ENCODE measurements around the gene FCHSD2. TPM values are rescaled to one million over a fixed set of nuclear protein-coding genes. Genes with fewer than 3 reads are reported as not detected.

The FCHSD2 gene
- total and polyA plus RNA-seq, 4 donors: 7.6 to 18.7 (median 9.9) TPM

DNA sequence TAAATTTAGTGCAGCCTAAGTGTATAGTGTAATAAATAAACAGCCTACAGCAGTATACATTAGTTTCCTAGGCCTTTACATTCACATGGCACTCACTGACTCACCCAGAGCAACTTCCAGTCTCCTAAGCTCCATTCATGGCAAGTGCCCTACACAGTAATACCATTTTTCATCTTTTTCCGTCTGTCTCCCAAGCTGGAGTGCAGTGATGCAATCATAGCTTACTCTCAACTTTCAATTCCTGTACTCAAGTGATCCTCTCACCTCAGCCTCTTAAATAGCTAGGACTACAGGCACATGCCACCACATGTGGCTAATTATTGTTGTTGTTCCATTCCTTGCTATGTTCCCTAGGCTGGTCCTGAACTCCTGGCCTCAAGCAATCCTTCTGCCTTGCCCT is 54.4 kb downstream of the FCHSD2 start:
- Histone ChIP-seq H3K27ac (ENCODE audit: low read depth in 1 of 2, low read length in 2 of 2) (no peak overlapping the region), H3K4me1 (ENCODE audit: control insufficient read depth in 4 of 4, insufficient read depth in 4 of 4, low read length in 3 of 4) (peaks cover 0 to 19% (median 4%) of the 10 kb centered on the region in 4 donors), H3K4me3 (ENCODE audit: low read depth in 1 of 3, low read length in 3 of 3) (no peak overlapping the region), H3K9me3 (ENCODE audit: control insufficient read depth in 4 of 4, low read length in 3 of 4) (no peaks in the 10 kb centered on the region), H3K36me3 (ENCODE audit: control insufficient read depth in 4 of 4, insufficient read depth in 3 of 4, low read depth in 1 of 4, low read length in 3 of 4) (no peaks in the 10 kb centered on the region), H3K27me3 (ENCODE audit: control insufficient read depth in 4 of 4, insufficient read depth in 4 of 4, low read length in 3 of 4) (no peaks in the 10 kb centered on the region), H3K9ac (ENCODE audit: low read depth in 1 of 2, low read length in 2 of 2) (no peak overlapping the region)
- no peak for DNase-seq (ENCODE audit: low spot score)
- TF ChIP-seq RAD21 (IDR thresholded peaks at IDR 0.05): no peak
- no peak for TF ChIP-seq YY1 (IDR thresholded peaks at IDR 0.05)
- no peak for TF ChIP-seq CTCF (IDR thresholded peaks at IDR 0.05; ENCODE audit: low read depth, low read length, missing input control)
- TF ChIP-seq TAF1 (conservative IDR thresholded peaks at IDR 0.05): no peak
- TF ChIP-seq, protein P1, sequence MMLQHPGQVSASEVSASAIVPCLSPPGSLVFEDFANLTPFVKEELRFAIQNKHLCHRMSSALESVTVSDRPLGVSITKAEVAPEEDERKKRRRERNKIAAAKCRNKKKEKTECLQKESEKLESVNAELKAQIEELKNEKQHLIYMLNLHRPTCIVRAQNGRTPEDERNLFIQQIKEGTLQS (IDR thresholded peaks at IDR 0.05): no peak
- TF ChIP-seq REST (IDR thresholded peaks at IDR 0.05): no peak
- TF ChIP-seq RXRA (IDR thresholded peaks at IDR 0.05): no peak
- TF ChIP-seq FOXA2 (IDR thresholded peaks at IDR 0.05): no peak
- TF ChIP-seq GABPA (IDR thresholded peaks at IDR 0.05 in 1 of 2, conservative IDR thresholded peaks at IDR 0.05 in 1 of 2): no peak
- no peak for TF ChIP-seq HNF4A (conservative IDR thresholded peaks at IDR 0.05)
- no peak for TF ChIP-seq MAX (IDR thresholded peaks at IDR 0.05)
- TF ChIP-seq SP1 (IDR thresholded peaks at IDR 0.05): no peak
- TF ChIP-seq HNF4G (IDR thresholded peaks at IDR 0.05): no peak
- TF ChIP-seq FOXA1 (IDR thresholded peaks at IDR 0.05): no peak
- 68% methylated on average over 1 of the region's 1 CpG for WGBS

GRCh38 chr11:73085189-73085875 is 56.8 kb downstream of the FCHSD2 start:
- H3K9me3 ChIP-seq (ENCODE audit: control insufficient read depth in 4 of 4, low read length in 3 of 4): no peaks in the 10 kb centered on the region
- no peak overlapping the region for H3K9ac ChIP-seq (ENCODE audit: low read depth in 1 of 2, low read length in 2 of 2)
- WGBS: 80% methylated on average over 4 of the region's 4 CpGs
- H3K27me3 ChIP-seq (ENCODE audit: control insufficient read depth in 4 of 4, insufficient read depth in 4 of 4, low read length in 3 of 4): no peaks in the 10 kb centered on the region
- TF ChIP-seq NR2F2 (IDR thresholded peaks at IDR 0.05) (no peak), ZBTB33 (IDR thresholded peaks at IDR 0.05) (no peak), SP1 (IDR thresholded peaks at IDR 0.05) (no peak), RXRA (IDR thresholded peaks at IDR 0.05) (no peak), YY1 (IDR thresholded peaks at IDR 0.05) (no peak), HNF4A (conservative IDR thresholded peaks at IDR 0.05) (no peak), JUND (IDR thresholded peaks at IDR 0.05) (no peak), RAD21 (IDR thresholded peaks at IDR 0.05) (no peak), EGR1 (IDR thresholded peaks at IDR 0.05; ENCODE audit: low read depth in 2 of 2) (no peak), CTCF (IDR thresholded peaks at IDR 0.05; ENCODE audit: low read depth, low read length, missing input control) (no peak), HNF4G (IDR thresholded peaks at IDR 0.05) (no peak), FOXA2 (IDR thresholded peaks at IDR 0.05) (no peak)
- TF ChIP-seq, protein P1 (IDR thresholded peaks at IDR 0.05): no peak
- H3K36me3 ChIP-seq (ENCODE audit: control insufficient read depth in 4 of 4, insufficient read depth in 3 of 4, low read depth in 1 of 4, low read length in 3 of 4): peaks cover 0 to 1% (median 0%) of the 10 kb centered on the region in 4 donors
- no peak for DNase-seq (ENCODE audit: low spot score)
- peaks cover 0 to 19% (median 4%) of the 10 kb centered on the region in 4 donors for H3K4me1 ChIP-seq (ENCODE audit: control insufficient read depth in 4 of 4, insufficient read depth in 4 of 4, low read length in 3 of 4)
- no peak overlapping the region for H3K4me3 ChIP-seq (ENCODE audit: low read depth in 1 of 3, low read length in 3 of 3)
- H3K27ac ChIP-seq (ENCODE audit: low read depth in 1 of 2, low read length in 2 of 2): no peak overlapping the region

Data from liver (tissue), 9 donors.